ENCODE results near the gene TMCO5A.
"Not testable (repeated sequence)": the region's sequence is repeated elsewhere in the genome, so short reads cannot be mapped to it uniquely, and the experiment has no call there.

TMCO5A gene

DNA sequence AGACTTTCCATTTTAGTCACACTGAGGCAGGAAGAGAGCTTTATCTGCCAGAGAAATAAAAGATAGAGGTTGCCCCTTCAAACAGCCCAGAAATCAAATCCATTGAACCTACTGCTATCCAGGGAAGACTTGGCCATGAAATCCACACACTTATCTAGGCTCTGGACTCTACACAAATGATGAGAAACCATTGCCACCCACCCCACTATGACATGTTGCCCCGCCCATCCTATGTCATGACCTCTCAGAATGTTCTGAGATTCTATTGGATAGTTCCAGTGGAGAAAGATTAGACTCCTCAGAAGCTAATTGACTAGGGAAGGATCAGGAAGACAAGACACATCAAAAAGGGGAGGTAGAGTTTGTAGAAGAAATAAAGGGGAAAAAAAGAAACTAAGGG, at the start of gene TMCO5A:
Gene TMCO5A, plus strand, starts transcription at position 301 of the 400 bp plus-strand sequence. CDS start 1,684 bp downstream, outside the sequence.
- no peak for DNase-seq

DNA sequence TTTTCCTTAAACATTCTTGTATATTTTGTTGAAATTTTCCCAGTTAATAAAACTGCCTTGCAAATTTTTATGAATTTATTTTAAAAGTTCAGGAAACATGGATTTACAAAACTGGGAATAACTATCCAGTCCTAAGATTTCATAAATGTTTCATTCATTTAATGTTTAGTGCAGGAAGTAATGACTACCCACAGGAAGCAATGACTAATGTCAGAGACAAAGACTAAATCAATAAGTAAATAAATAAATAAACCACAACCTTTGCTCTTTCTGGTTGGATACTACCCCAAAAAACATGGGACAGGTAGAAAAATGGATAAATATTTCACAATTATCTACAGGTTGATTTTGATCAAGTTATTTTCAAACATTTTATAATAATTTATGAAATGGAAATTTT, 48.8 kb upstream of the TMCO5A start:
- no peak for DNase-seq

DNA sequence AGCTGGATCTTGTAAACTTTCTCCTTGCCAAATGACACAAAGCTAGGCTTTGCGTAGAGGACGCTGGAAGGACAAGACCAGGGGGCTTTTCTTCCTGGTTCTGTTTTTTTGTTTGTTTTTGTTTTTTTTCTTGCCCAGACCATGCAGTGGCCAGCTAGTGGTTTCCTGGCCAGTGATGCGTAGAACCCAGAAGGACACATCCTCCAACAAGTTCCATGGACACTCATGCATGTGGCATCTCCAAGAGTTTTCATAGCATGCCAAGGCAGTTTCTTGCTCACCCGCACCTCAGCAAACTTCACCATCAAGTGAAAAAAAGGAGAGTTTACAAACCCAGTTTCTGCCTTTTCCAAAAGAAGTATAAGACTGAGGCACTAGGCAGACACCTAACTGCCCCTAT, 46.1 kb upstream of the TMCO5A start:
- no peak for DNase-seq

DNA sequence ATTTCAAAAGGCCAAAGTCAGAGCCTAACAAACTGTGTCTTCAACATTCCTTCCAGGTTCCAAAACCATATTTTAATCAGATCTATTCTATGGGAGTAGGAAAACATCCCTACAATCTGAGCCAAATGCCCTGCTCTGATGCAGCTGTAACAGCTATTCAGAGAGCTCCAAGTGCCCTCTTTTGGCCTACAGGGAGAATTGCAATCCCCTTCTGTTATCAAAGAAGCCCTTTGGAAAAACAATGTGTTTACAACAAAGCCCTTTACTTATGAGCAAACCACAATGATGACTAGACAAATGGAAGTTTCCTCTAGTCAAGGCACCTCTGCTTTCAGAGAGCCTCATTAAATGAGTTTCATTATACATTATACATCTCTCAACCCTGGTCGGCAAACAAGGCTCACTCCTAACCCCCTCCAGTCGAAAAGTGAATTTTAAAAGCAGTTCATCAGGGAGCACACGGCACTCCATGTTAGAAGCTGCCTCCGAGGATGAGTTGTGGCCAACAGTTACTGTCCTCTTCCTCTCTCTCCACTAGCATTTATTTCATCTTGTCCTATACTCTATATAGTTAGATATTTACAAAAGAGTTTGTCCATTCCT, 42.6 kb upstream of the TMCO5A start:
- DNase-seq, result no peak

DNA sequence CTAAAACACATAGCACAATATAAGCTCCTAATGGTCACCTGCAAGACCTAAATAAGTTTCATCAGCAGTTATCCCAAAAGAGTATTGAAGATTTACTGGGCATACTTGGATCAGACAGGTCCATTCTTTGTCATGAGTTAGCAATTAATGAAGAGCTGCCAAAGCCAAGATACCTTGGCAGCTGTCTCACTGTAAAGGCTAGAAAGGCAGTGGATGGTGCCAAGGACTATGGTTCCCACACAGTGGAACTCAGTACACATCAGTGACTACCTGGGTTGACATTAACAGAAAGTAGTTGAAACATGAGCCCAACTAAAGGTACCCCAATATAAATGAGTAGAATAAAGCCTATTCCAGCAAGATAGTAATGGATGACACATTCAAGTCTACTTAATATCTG, 41.1 kb upstream of the TMCO5A start:
- no peak for DNase-seq

DNA sequence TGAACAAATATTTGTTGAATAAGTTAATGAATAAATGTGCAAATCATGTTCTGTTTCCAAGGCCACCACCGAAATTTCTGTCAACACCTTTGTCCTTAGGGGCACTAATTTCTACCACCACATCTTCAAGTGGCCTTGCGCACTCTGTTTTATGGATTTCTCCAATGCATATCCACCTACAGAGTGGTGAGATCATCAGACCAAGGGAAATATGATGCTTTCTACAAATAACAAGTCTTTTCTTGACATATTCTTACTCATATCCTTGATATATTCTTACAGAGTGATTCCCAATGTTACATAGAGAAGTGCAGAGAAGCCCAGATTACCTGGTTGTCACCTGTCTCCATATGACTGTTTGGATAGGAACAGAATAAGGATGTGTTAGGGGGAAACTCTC, 36.1 kb upstream of the TMCO5A start:
- DNase-seq, result no peak

DNA sequence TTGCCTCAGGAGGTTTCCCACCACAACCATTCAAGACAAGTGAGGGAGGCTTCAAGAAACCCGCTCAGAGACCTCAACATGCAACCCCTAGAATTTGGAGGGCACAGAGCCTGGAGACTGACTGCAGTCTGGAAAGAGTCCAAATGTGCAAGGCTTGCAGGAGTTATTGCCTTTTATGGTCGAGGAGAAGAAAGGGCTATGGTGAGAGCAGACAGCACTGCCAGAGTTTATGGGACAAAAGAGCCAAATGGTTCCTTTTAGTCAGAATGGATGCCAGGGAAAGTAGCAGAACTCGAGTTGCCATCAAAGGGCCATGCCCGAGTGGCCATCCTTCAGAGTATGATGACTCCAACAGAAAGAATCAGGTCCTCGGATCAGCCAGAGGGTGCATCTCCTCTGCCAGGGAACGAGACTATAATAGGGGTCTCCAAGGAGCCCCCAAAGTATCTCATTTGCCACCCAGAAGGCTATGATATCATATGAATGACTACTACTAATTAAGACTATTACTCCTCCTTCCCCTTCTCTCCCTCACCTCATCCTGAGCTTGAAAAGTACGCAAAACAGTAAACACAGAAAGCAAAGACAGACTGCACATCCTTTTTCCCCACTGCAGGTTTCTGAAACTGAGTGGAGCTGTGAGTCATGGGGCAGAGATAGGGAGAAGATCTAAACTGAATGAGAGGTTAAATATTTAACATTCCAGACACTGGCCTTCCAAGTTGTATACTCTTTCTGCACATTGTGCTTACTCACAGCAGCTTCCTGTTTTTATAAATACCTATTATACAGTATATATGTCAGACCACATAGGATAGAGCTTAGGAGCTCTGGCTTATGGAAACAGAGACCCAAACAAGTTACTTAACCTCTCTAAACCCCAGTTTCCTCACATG, 33.9 kb upstream of the TMCO5A start:
- no peak for DNase-seq

DNA sequence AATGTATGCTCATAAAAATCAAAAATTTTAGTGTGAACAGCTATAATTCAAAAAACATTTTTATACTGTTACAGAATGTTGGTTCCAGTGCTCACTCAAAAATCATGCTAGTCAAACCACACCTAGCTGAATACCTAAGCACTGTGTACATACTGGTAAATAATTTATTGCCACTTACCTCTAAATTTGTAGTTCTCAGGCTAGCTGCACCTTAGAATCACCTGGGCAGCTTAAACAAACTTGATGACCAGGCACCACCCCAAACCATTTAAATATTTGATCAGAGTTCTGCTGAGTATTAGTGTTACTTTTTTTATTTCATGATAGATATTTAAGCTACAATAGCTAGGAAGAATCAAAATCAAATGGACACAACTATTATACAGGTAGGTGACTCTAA, 32.3 kb upstream of the TMCO5A start:
- no peak for DNase-seq

DNA sequence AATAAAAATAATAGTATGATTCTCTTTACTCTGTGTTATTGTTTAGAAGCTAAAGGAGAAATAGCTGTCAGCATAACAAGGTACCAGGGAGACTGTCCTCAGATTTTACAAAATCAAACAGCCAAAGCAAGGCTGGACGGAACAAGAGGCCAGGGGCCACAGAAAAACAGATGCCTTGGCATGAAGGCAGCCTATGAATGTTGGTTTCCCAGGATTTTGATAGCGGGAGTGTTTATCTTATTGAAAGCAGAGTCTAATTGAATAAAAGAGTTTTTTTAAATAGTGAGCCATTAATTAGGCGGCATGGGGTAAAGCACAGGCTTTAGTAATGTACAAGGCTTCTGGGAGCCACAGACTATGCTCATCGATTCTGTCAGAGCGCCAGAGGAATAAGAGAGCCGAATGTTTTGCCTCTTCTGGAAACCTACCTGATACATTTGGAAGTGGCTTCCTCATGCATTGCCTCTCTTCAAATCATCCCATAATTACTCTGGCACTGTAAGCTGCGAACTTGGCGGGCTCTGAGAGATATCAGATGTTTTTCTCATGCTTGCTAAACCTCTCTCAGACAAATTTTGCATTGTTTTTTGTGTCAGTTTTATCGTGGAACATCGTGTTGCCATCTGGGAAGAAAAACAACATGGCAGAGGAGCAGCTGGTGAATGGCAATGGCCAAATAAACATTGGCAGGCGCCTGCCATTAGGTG, 30.4 kb upstream of the TMCO5A start:
- DNase-seq, result no peak

DNA sequence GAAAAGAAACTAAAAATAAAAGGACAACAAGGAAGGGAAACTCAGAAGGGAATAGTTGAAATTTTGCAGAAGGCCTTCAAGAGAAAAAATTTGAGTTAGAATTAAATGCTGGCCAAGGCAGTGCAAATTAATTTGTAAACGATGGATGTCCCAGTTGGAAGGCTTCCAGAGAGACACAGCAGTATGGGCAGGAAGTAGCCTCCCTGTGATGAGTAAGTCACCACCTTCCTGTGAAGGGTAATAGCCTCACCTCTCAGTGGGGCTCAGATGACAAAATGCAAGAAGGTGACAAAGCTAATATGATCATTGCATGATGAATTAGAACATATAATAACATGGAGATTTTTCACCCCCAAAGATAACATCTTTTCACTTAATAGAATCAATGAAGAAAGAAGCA, 27.3 kb upstream of the TMCO5A start:
- no peak for DNase-seq

DNA sequence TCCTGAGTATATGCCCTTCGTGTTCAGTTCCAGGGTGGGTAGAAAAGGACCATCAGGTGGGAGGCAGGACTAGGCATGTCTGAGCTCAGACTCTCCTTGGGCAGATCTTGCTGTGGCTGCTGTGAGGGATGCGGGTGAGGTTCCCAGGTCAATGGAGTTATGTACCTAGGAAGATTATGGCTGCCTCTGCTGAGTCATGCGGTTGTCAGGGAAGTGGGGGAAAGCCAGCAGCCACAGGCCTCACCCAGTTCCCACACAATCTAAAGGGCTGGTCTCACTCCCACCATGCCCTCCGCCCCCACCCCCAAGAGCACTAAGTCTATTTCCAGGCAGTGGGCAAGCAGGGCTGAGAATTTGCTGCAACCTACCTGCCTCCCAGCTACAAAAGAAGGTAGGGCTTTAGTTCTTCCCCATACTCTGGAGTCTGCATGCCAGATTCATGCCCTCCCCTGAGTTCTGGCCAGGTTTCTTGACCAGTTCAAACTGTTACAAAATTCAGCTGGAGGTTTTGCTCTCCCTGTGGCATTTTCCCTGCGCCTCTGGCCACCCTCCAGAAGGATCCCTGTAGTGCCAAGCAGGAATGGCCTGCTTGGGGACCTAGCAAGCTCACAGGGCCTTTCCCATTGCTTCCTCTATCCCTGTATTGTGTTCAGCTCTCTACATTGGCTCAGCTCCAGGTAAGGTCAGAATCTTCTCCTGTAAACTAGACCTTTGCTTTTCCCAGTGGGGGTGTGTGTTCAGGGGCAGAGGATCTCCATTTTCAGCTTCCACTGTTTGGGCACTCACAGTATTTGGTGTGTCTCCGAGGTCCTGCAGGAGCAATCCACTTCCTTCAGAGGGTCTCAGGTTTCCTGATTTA, 12.7 kb upstream of the TMCO5A start:
- no peak for DNase-seq

DNA sequence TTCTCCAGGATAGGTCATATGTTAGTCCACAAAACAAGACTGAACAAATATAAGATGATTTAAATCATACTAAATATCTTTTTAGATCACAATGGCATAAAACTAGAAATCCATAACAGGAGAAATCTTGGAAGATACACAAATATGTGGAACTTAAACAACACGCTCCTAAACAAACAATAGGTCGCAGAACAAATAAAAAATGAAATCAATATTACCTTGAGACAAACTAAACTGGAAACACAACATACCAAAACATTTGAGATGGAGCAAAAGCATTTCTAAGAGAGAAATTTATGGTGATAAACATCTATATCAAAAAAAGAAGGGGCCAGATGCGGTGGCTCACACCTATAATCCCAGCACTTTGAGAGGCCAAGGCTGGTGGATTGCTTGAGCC, 8.3 kb upstream of the TMCO5A start:
- DNase-seq, result no peak

DNA sequence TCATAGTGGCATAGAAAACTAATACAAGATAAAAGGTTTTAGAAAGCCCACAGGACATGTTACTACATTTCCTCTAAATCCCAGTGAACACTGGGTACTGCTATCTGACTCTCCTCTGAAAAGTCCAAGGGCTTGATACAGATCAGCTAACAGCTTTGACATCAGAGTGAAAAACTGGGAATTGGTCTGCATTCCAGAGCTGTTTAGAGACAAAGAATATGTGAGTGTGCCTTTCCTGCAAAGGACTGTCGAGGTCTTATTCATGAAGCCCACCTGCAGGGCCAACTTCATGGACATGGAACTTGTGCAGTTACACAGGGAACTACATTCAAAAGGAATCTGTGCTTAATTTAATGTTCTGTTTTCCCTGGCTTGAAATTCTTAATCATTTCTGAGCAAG, 5.2 kb upstream of the TMCO5A start:
- no peak for DNase-seq

DNA sequence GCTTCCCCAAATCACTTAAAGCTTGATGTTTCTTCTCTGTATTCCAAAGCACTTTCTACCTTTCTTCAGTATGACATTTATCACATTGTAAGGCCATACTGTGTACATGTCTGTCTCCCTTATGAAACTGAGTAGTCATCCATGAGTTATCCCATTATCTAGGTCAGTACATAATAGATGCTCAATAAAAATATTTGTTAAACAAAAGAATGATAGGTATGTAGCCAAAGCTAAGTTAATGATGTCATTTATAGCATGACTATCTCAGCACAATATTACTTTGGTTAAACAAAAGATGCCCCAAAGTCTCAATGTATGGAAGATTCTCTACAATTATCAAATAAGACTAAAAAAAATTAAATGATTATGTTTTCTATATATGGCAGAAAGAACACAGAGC, 3.1 kb upstream of the TMCO5A start:
- DNase-seq, result no peak

DNA sequence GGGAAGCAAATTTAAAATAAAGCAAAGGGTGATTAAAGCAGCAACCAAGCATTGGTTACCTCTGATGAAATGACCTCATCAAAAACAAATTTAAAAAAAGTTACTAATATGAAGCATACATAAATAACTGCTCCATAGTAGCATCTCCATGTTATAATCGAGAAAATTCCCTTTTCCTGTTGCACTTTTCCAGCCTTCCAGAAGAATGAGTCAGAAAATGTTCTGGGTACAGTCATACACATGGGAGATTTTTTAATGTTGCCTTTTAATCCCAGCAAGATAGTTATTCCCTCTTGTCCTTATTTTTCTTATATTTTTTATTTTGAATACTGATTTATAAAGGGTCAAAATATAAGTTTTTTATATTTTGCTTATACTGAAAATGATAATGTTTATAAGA, 2.6 kb upstream of the TMCO5A start:
- DNase-seq, result no peak

DNA sequence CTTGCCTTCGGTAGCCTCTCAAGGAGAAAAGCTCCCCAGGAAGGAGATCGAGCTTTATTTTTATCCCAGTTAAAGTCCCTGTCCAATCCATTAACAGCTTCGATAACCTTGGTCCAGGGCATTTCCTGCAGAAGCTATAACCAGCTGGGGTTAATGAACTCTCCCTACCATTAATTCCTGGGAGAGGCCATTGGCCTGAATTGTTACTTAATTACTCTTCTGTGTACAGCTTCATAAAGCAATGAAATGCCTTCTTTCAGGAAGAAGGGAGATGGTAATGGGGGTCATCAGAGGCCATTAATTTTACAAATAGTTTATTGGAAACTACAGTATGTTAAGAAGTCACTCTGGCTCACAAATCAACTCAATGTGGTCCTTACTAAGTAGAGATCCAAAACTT, 1.9 kb upstream of the TMCO5A start:
- no peak for DNase-seq

DNA sequence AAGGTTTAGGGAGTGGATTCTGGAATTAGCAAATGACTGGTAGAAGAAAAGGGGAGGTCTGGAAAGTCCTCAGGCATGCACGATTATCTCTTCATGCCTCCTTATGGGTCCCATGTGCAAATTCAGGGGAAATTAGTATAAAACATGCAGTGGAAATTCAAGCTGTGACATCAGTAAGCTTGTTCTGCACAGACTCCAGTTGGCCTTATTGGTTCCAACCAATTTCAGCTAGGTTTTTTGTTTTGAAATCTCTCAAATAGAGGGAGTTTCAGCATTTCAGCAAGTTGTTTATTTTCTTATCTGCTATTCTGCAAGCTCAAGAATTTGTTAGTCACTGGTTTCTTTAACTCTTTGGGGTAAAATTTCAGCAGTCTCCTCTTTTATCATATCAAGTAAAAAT, 774 bp upstream of the TMCO5A start:
- no peak for DNase-seq

DNA sequence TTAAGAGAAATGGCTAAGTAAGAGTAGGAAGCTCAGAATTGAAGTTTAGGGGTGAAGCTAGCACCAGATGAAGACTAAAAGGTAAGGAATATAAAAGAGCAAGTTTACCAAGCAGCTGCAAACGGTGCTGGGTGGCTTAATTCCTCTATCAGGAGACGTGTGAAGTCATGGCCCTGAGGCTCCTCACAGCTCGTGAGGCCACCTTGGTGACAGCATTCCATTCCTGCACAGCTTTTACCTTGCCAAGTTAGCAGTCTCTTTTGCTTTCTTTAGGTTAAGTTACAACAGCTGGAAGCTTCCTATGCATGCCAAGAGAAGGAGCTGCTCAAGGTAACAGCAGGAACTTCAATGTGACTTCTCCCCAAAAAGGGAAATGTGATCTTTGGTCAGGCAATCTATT, 6.4 kb downstream of the TMCO5A start:
- DNase-seq, result no peak

DNA sequence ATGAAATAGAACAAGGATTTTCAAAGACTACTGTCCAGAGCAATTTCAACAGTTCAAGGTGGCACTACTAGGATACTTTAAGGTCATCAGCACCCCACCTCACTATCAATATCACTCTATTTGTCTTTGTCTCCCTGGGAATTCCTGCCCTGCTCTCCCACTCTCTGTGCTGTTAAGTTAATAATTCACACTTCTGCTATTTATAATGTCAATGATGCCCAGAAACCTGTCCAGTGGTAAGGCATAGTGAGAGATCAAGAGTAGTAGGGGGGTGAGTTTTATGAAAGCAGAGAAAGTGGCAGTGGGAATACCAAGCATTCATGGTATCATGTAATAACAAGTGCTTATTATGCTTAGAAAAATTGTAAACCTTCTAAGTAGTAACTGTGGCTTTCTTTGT, 7.3 kb downstream of the TMCO5A start:
- no peak for DNase-seq

DNA sequence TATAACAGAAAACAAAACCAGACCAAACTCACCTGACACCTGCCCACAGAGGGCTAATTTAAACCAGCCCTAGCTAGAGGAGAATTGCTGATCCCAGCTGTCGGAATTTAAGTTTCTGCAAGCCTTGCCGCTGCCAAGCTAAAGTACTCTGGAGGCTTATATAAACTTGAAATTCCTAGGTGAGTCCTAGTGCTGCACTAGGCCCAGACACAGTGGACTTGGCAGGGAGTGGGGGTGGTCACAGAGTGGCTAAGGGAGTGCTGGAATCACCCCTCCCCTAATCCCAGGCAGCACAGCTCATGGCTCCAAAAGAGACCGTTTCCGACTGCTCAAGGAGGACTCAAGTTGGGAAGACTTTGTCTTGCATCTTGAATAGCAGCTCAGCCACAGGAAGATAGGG, 17.6 kb downstream of the TMCO5A start:
- DNase-seq, result no peak

DNA sequence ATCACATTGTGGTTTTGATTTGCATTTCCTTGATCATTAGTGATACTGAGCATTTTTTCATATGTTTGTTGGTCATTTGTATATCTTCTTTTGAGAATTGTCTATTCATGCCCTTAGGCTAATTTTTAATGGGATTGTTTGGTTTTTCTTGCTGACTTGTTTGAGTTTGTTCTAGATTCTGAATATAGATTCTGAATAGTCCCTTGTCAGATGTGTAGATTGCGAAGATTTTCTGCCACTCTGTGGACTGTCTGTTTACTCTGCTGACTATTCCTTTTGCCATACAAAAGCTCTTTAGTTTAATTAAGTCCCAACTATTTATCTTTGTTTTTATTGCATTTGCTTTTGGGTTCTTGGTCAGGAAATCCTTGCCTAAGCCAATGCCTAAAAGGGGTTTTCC, 26.3 kb downstream of the TMCO5A start:
- not testable (repeated sequence) for DNase-seq

DNA sequence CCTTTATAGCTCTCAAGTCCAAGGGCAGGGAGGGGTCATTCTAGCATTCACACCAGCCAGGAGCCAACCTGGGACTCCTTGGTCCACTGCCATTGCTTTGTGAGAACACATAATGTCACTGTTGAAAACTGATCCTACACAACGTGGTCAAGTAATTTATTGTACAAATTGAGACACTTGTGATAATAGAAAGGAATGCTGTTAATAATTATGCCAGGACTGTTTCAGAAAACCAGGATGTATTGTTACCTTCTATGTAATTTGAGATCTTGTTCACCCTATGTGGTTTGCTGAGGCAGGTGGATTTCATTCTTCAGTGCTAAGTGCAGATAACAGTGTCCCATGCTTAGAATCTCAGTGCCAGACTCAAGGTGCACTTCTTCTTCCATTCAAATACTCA, 33.3 kb downstream of the TMCO5A start:
- no peak for DNase-seq

DNA sequence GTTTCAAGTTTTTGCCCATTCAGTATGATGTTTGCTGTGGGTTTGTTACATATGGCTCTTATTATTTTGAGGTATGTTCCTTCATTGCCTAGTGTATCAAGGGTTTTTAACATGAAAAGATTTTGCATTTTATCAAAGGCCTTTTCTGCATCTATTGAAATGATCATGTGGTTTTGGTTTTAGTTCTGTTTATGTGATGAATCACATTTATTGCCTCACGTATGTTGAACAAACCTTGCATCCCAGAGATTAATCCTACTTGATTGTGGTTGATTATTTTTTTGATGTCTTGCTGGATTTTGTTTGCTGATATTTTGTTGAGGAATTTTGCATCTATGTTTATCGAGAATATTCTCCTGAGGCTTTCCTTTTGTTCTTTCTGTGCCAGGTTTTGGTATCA, 39.4 kb downstream of the TMCO5A start:
- no peak for DNase-seq

Measured in activated gamma-delta T cell treated with Interleukin-2 at 50 U/mL for 16 hours (primary cell).